H1 (cell line): ENCODE measurements around the gene HS3ST5. TPM values are rescaled to one million over a fixed set of nuclear protein-coding genes. Genes with fewer than 3 reads are reported as not detected.

Experiments
- CTCF ChIA-PET: fragments of 300-600 bp; sonication (Branson Sonifier 250); formaldehyde crosslinking; loops from one replicate; lab custom pipeline; 2021; ENCODE audit not compliant: partially characterized antibody; lab: Charles Lee
- POLR2A ChIA-PET: fragments of 300-600 bp; sonication (Branson Sonifier 250); formaldehyde crosslinking; loops from one replicate; lab custom pipeline; 2021; ENCODE audit warnings: inconsistent platforms; ENCODE audit not compliant: partially characterized antibody; lab: Charles Lee
- DNase-seq, 2 experiments: peaks; one replicate each; pipeline versions ENCODE4 v3.0.0 to v3.0.0-alpha.2; 2010 to 2022; ENCODE audit warnings: low spot score in 2 of 2, low read depth in 1 of 2, mixed read lengths in 1 of 2
- FAIRE-seq: peaks from 2 replicates; lab custom pipeline; 2011; peaks lifted over from hg19 to GRCh38; lab: Jason Lieb, UNC
- H2AFZ ChIP-seq: 2 replicates; pipeline ENCODE4 v1.8.1; 2012; ENCODE audit warnings: low read length, inconsistent platforms
- H2AK5ac ChIP-seq: 2 replicates; pipeline ENCODE4 v1.6.1; 2013; ENCODE audit warnings: low read depth, low read length
- H2BK120ac ChIP-seq: replicated peaks from 2 replicates; pipeline ENCODE3; 2013; ENCODE audit warnings: low read depth, low read length, inconsistent platforms
- H2BK12ac ChIP-seq: 2 replicates; pipeline ENCODE4 v1.6.1; 2013; ENCODE audit warnings: low read depth, low read length
- H2BK15ac ChIP-seq: 2 replicates; pipeline ENCODE4 v1.6.1; 2013; ENCODE audit warnings: low read length
- H2BK20ac ChIP-seq: 2 replicates; pipeline ENCODE4 v1.6.1; 2013; ENCODE audit warnings: low read length
- H2BK5ac ChIP-seq: 2 replicates; pipeline ENCODE4 v1.6.1; 2013; ENCODE audit warnings: low read depth, low read length
- H3K14ac ChIP-seq: 2 replicates; pipeline ENCODE4 v1.6.1; 2013; ENCODE audit warnings: inconsistent platforms; ENCODE audit not compliant: insufficient read length
- H3K18ac ChIP-seq: 2 replicates; pipeline ENCODE4 v1.6.1; 2013; ENCODE audit warnings: low read length; ENCODE audit errors: extremely low read depth
- H3K23ac ChIP-seq: 2 replicates; pipeline ENCODE4 v1.6.1; 2013; ENCODE audit warnings: inconsistent platforms; ENCODE audit not compliant: insufficient read length
- H3K23me2 ChIP-seq: 2 replicates; pipeline ENCODE4 v1.6.1; 2013; ENCODE audit warnings: low read depth, low read length
- H3K27ac ChIP-seq: 2 replicates; pipeline ENCODE4 v1.6.1; 2011; ENCODE audit warnings: low read depth, low read length, inconsistent platforms
- H3K27me3 ChIP-seq, 4 experiments: replicated peaks in 1 of 4; 1 replicate in 1 of 4; 2 replicates in 3 of 4; pipeline versions ENCODE4 v1.6.1 to v1.8.1; 2011 to 2013; ENCODE audit warnings: low read length in 3 of 4, mild to moderate bottlenecking in 3 of 4, inconsistent platforms in 2 of 4, mixed read lengths in 2 of 4, moderate library complexity in 1 of 4; ENCODE audit not compliant: control insufficient read depth in 3 of 4, insufficient read depth in 3 of 4; ENCODE audit errors: extremely low read depth in 1 of 4
- H3K36me3 ChIP-seq, 4 experiments: 2 replicates each; pipeline versions ENCODE4 v1.6.1 to v1.8.1; 2011 to 2013; ENCODE audit warnings: mild to moderate bottlenecking in 4 of 4, low read length in 3 of 4, moderate library complexity in 2 of 4, control low read depth in 1 of 4, inconsistent platforms in 1 of 4; ENCODE audit not compliant: insufficient read depth in 4 of 4, control insufficient read depth in 2 of 4
- H3K4ac ChIP-seq: replicated peaks from 2 replicates; pipeline ENCODE3; 2013; ENCODE audit warnings: low read length, low read depth, mixed read lengths, inconsistent platforms; ENCODE audit not compliant: insufficient read length
- H3K4me1 ChIP-seq, 4 experiments: replicated peaks in 1 of 4; 1 replicate in 1 of 4; 2 replicates in 3 of 4; pipeline versions ENCODE4 v1.6.1 to v1.8.1; 2011 to 2013; ENCODE audit warnings: low read length in 3 of 4, inconsistent platforms in 2 of 4, mixed read lengths in 1 of 4; ENCODE audit not compliant: insufficient read depth in 4 of 4, control insufficient read depth in 3 of 4
- H3K4me2 ChIP-seq, 2 experiments: 2 replicates each; pipeline versions ENCODE4 v1.6.1 to v1.8.1; 2011 to 2013; ENCODE audit warnings: low read depth in 2 of 2, low read length in 2 of 2, control low read depth in 1 of 2, inconsistent platforms in 1 of 2, mild to moderate bottlenecking in 1 of 2; ENCODE audit not compliant: insufficient read depth in 1 of 2
- H3K4me3 ChIP-seq, 4 experiments: fragments of 200-600, 300-600 bp in 1 of 4; sonication (generic), shearing (Covaris generic), sonication (Bioruptor Twin) in 1 of 4; 2 replicates each; pipeline versions ENCODE4 v1.5.1 to v1.8.1; 2011 to 2016; ENCODE audit warnings: low read length in 4 of 4, low read depth in 3 of 4, control low read depth in 2 of 4, inconsistent platforms in 2 of 4, mild to moderate bottlenecking in 2 of 4, mixed read lengths in 1 of 4, moderate library complexity in 1 of 4; ENCODE audit not compliant: insufficient read depth in 2 of 4; ENCODE audit errors: extremely low read depth in 1 of 4
- H3K56ac ChIP-seq: replicated peaks from 2 replicates; pipeline ENCODE3; 2013; ENCODE audit warnings: low read depth, mild to moderate bottlenecking, mixed read lengths, low read length, inconsistent platforms; ENCODE audit not compliant: insufficient read length
- H3K79me1 ChIP-seq: 2 replicates; pipeline ENCODE4 v1.6.1; 2013; ENCODE audit warnings: low read depth, low read length, control low read depth
- H3K79me2 ChIP-seq, 2 experiments: 2 replicates each; pipeline versions ENCODE4 v1.6.1 to v1.8.1; 2012 to 2013; ENCODE audit warnings: low read length in 2 of 2, mild to moderate bottlenecking in 2 of 2, inconsistent platforms in 1 of 2; ENCODE audit not compliant: insufficient read depth in 2 of 2, control insufficient read depth in 1 of 2
- H3K9ac ChIP-seq, 4 experiments: replicated peaks in 1 of 4; 1 replicate in 1 of 4; 2 replicates in 3 of 4; pipeline versions ENCODE4 v1.6.1 to v1.8.1; 2011 to 2013; ENCODE audit warnings: low read depth in 3 of 4, low read length in 3 of 4, control low read depth in 2 of 4, mild to moderate bottlenecking in 2 of 4, moderate library complexity in 2 of 4, inconsistent platforms in 1 of 4; ENCODE audit errors: extremely low read depth in 1 of 4
- H3K9me3 ChIP-seq, 2 experiments: 2 replicates each; pipeline versions ENCODE4 v1.6.1 to v1.8.1; 2012 to 2013; ENCODE audit warnings: mild to moderate bottlenecking in 2 of 2, moderate library complexity in 2 of 2, control low read depth in 1 of 2, inconsistent platforms in 1 of 2, low read depth in 1 of 2, low read length in 1 of 2, mixed read lengths in 1 of 2; ENCODE audit not compliant: insufficient read depth in 2 of 2
- H4K20me1 ChIP-seq, 2 experiments: replicated peaks in 1 of 2; 2 replicates each; pipeline versions ENCODE3 to v1.8.1; 2011 to 2013; ENCODE audit warnings: inconsistent platforms in 2 of 2, low read length in 2 of 2, mild to moderate bottlenecking in 1 of 2; ENCODE audit not compliant: insufficient read depth in 2 of 2, control insufficient read depth in 1 of 2
- H4K5ac ChIP-seq: 2 replicates; pipeline ENCODE4 v1.6.1; 2013; ENCODE audit warnings: low read length, low read depth, mixed read lengths, inconsistent platforms; ENCODE audit not compliant: insufficient read length
- H4K8ac ChIP-seq: 2 replicates; pipeline ENCODE4 v1.8.0; 2013; ENCODE audit warnings: mild to moderate bottlenecking, moderate library complexity, low read length, inconsistent platforms; ENCODE audit not compliant: insufficient read depth; ENCODE audit errors: extremely low read depth
- H4K91ac ChIP-seq: replicated peaks from 2 replicates; pipeline ENCODE3; 2013; ENCODE audit warnings: low read length, mixed read lengths, inconsistent platforms; ENCODE audit not compliant: insufficient read length
- BACH1 ChIP-seq: IDR thresholded peaks from 2 replicates; pipeline ENCODE4 v1.6.1; 2012; ENCODE audit warnings: low read length, improper control_type of control experiment
- NRF1 ChIP-seq: IDR thresholded peaks from 2 replicates; pipeline ENCODE4 v1.6.1; 2011; ENCODE audit warnings: mild to moderate bottlenecking, low read depth, low read length, improper control_type of control experiment
- POLR2A ChIP-seq, 2 experiments: IDR thresholded peaks; 1 replicate in 1 of 2; 2 replicates in 1 of 2; pipeline ENCODE4 v1.6.1; 2011; ENCODE audit warnings: low read depth in 2 of 2, low read length in 2 of 2, mild to moderate bottlenecking in 2 of 2; ENCODE audit errors: control extremely low read depth in 1 of 2
- POLR2AphosphoS5 ChIP-seq: IDR thresholded peaks from 2 replicates; pipeline ENCODE4 v1.6.1; 2011; ENCODE audit warnings: low read depth, low read length
- RAD21 ChIP-seq, 2 experiments: IDR thresholded peaks in 1 of 2; conservative IDR thresholded peaks in 1 of 2; 2 replicates each; pipeline ENCODE4 v1.6.1; 2011; ENCODE audit warnings: low read depth in 2 of 2, low read length in 2 of 2, improper control_type of control experiment in 1 of 2, inconsistent platforms in 1 of 2, mild to moderate bottlenecking in 1 of 2, moderate library complexity in 1 of 2
- SP1 ChIP-seq: IDR thresholded peaks from 2 replicates; pipeline ENCODE4 v1.6.1; 2011; ENCODE audit warnings: low read depth, low read length
- YY1 ChIP-seq: IDR thresholded peaks from 2 replicates; pipeline ENCODE4 v1.6.1; 2011; ENCODE audit warnings: low read depth, mild to moderate bottlenecking, low read length
- ZNF274 ChIP-seq: IDR thresholded peaks from 2 replicates; pipeline ENCODE4 v1.7.0; 2012; ENCODE audit warnings: low read length, borderline replicate concordance; ENCODE audit errors: extremely low read depth
- WGBS, 2 experiments: shearing (Covaris generic) in 1 of 2; methylation state at CpG; one replicate each; pipeline versions ENCODE4 v1.1.6 to v1.1.7; 2013 to 2015; ENCODE audit warnings: low lambda C conversion rate in 2 of 2, mixed read lengths in 2 of 2, inconsistent platforms in 1 of 2, low coverage in 1 of 2, missing lambda C conversion rate in 1 of 2; ENCODE audit not compliant: insufficient replicate concordance in 2 of 2, insufficient coverage in 1 of 2, insufficient read length in 1 of 2; ENCODE audit errors: extremely low coverage in 1 of 2, missing lambda C conversion rate in 1 of 2; 5-methylcytosine and 5-hydroxymethylcytosine counted together
- polyA plus RNA-seq, 7 experiments: library from polyadenylated mRNA; depleted of rRNA in 3 of 7; stranded (reverse) in 5 of 7; unstranded in 2 of 7; fragments of >200 nt in 5 of 7; fragments of 200-250 nt in 2 of 7; gene quantifications; 1 replicate in 5 of 7; 2 replicates in 1 of 7; 4 replicates in 1 of 7; pipeline versions ENCODE4 v1.2.1 to v1.2.3, GENCODE V29; 2011 to 2013; ENCODE audit warnings: missing spikeins in 2 of 7, mixed read lengths in 2 of 7
- total RNA-seq: library from RNA; stranded (reverse); fragmentation: NEBNext Ultra II Directional; extraction: Animal tissue kit (Norgen Biotek cat#: 25700); gene quantifications from 2 replicates; pipeline ENCODE4 v1.2.1, GENCODE V29; 2021
- TF ChIP-seq, protein P1 (sequence below): IDR thresholded peaks from 2 replicates; pipeline ENCODE4 v1.6.1; 2012; ENCODE audit warnings: low read length, inconsistent platforms

HS3ST5 gene
- total and polyA plus RNA-seq, 2 of the 8 experiments (the other 6 are each of a cell fraction or from before 2014, with no cell fraction given) = 1.2 to 9.9 TPM

- H3K18ac ChIP-seq = peak overlapping the region; percentile 4; the same call in 1 of the 2 replicates
- peaks cover 6 to 8% of the 10 kb centered on the region in 2 experiments; a peak in 2 of 4 replicates for H3K9me3 ChIP-seq
- no peaks in the 10 kb centered on the region for H3K79me2 ChIP-seq
- no peak overlapping the region for H3K56ac ChIP-seq
- no peaks in the 10 kb centered on the region for H3K27me3 ChIP-seq
- ChIA-PET CTCF (interaction anchor here (0.5 to 2.9 kb wide), 10 partner anchors 11 to 817 kb away, joined by 3 to 9 read pairs (median 3); partner anchors contain the start of gene HS3ST5), POLR2A (interaction anchor here (1.0 to 1.1 kb wide), 2 partner anchors 11 to 159 kb away, joined by 3 to 4 read pairs; no protein-coding TSS in a partner anchor)
- no peaks in the 10 kb centered on the region for H3K23me2 ChIP-seq
- no peak overlapping the region for H4K8ac ChIP-seq
- H3K4me1 ChIP-seq = peaks cover 0 to 10% (median 8%) of the 10 kb centered on the region in 4 experiments; a peak in 6 of 7 replicates
- H4K91ac ChIP-seq = no peak overlapping the region
- no peaks in the 10 kb centered on the region for H4K20me1 ChIP-seq
- no peak overlapping the region for H3K4ac ChIP-seq
- no peak overlapping the region for H3K27ac ChIP-seq
- DNase-seq (no peak), FAIRE-seq (no peak)
- no peak overlapping the region for H3K9ac ChIP-seq
- H3K36me3 ChIP-seq = peaks cover 0 to 7% (median 2%) of the 10 kb centered on the region in 4 experiments; a peak in 2 of 8 replicates
- no peak overlapping the region for H2BK15ac ChIP-seq
- H2BK20ac ChIP-seq = no peak overlapping the region
- H4K5ac ChIP-seq = no peak overlapping the region
- H3K4me2 ChIP-seq = peak overlapping the region in 1 of 2 experiments; percentile 16; a peak in 1 of 4 replicates
- no peak overlapping the region for H3K4me3 ChIP-seq
- no peak overlapping the region for H2AFZ ChIP-seq
- WGBS, 2 experiments = 62% methylated on average over 9 of the region's 9 CpGs; no CpG with 5 or more reads in 1 of the 2 experiments
- H2BK12ac ChIP-seq = peak overlapping the region; percentile 89; the same call in 1 of the 2 replicates
- no peaks in the 10 kb centered on the region; the same call in 1 of the 2 replicates for H3K79me1 ChIP-seq
- no peak overlapping the region for H3K14ac ChIP-seq
- no peak overlapping the region for H2BK5ac ChIP-seq
- peak overlapping the region; percentile 57; the same call in 1 of the 2 replicates for H2AK5ac ChIP-seq
- no peak overlapping the region for H3K23ac ChIP-seq
- no peak overlapping the region for H2BK120ac ChIP-seq
- no peak for TF ChIP-seq BACH1
- TF ChIP-seq RAD21 (IDR thresholded peaks at IDR 0.05 in 1 of 2, conservative IDR thresholded peaks at IDR 0.05 in 1 of 2; ENCODE audit: low read depth in 2 of 2, low read length in 2 of 2) = 0 out of 4 replicates have a peak, but pooled peaks of 1 of the 2 experiments have one; percentile 10
- no peak for TF ChIP-seq SP1
- TF ChIP-seq POLR2AphosphoS5 = no peak
- no peak for TF ChIP-seq ZNF274
- TF ChIP-seq, protein P1, sequence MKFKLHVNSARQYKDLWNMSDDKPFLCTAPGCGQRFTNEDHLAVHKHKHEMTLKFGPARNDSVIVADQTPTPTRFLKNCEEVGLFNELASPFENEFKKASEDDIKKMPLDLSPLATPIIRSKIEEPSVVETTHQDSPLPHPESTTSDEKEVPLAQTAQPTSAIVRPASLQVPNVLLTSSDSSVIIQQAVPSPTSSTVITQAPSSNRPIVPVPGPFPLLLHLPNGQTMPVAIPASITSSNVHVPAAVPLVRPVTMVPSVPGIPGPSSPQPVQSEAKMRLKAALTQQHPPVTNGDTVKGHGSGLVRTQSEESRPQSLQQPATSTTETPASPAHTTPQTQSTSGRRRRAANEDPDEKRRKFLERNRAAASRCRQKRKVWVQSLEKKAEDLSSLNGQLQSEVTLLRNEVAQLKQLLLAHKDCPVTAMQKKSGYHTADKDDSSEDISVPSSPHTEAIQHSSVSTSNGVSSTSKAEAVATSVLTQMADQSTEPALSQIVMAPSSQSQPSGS = no peak
- no peak for TF ChIP-seq POLR2A (IDR thresholded peaks at IDR 0.05; ENCODE audit: control extremely low read depth in 1 of 2, low read depth in 2 of 2, low read length in 2 of 2)
- no peak for TF ChIP-seq NRF1
- no peak for TF ChIP-seq YY1
Observed at GRCh38 chr6:114144887-114145851, 197.7 kb downstream of the HS3ST5 start.
